ENCODE results near the gene NAPA. TPM values are rescaled to one million over a fixed set of nuclear protein-coding genes. Genes with fewer than 3 reads are reported as not detected.

NAPA gene
- total RNA-seq (2016; rRNA removed; fragmentation: Illumina TruSeq; extraction: Trizol): 32.6 and 36.5 TPM in 2 replicates
- total RNA-seq (2016; cell fraction: cytosol; rRNA removed; fragmentation: Illumina TruSeq; extraction: Trizol; ENCODE audit: low read depth): 10.7 and 16.6 TPM in 2 replicates
- total RNA-seq (2016; cell fraction: insoluble cytoplasmic fraction; rRNA removed; fragmentation: Illumina TruSeq; extraction: Trizol): 32.5 and 33.2 TPM in 2 replicates
- 17.7 and 25.0 TPM in 2 replicates for total RNA-seq (2016; cell fraction: membrane; rRNA removed; fragmentation: Illumina TruSeq; extraction: Trizol)
- total RNA-seq (2016; cell fraction: nucleus; rRNA removed; fragmentation: Illumina TruSeq; extraction: Trizol): 19.1 and 19.4 TPM in 2 replicates
- polyA plus RNA-seq (2011; rRNA removed): 65.9 and 74.4 TPM in 2 replicates
- polyA plus RNA-seq (2011; cell fraction: cytosol; rRNA removed): 50.7 and 64.2 TPM in 2 replicates
- 64.5 and 68.0 TPM in 2 replicates for polyA plus RNA-seq (2011; cell fraction: nucleus; rRNA removed)
- polyA plus RNA-seq (2012): 39.7 and 50.3 TPM in 2 replicates
- polyA plus RNA-seq (2016; cell fraction: cytosol; fragmentation: Illumina TruSeq; extraction: Trizol; ENCODE audit: low read depth): 18.1 and 25.6 TPM in 2 replicates
- polyA plus RNA-seq (2016; cell fraction: insoluble cytoplasmic fraction; fragmentation: Illumina TruSeq; extraction: Trizol; ENCODE audit: low read depth): 52.2 and 60.3 TPM in 2 replicates
- polyA plus RNA-seq (2016; cell fraction: membrane; fragmentation: Illumina TruSeq; extraction: Trizol; ENCODE audit: low read depth): 32.1 and 34.6 TPM in 2 replicates
- polyA plus RNA-seq (2016; cell fraction: nucleus; fragmentation: Illumina TruSeq; extraction: Trizol; ENCODE audit: insufficient read depth, low read depth): 41.7 and 44.1 TPM in 2 replicates
- polyA minus RNA-seq (2011; rRNA and poly(A)+ RNA removed; ENCODE audit: low replicate concordance): 73.3 and 108 TPM in 2 replicates
- 36.3 and 43.3 TPM in 2 replicates for polyA minus RNA-seq (2011; cell fraction: cytosol; rRNA and poly(A)+ RNA removed)
- 20.6 and 26.2 TPM in 2 replicates for polyA minus RNA-seq (2011; cell fraction: nucleus; rRNA and poly(A)+ RNA removed)
- Bru-seq, nascent RNA: percentile 65 among the genes with signal in this experiment
- BruChase-seq, experiment 1, labeled RNA remaining after a 6-hour chase: percentile 82 among the genes with signal in this experiment
- BruChase-seq, experiment 2, labeled RNA remaining after a 2-hour chase: percentile 78 among the genes with signal in this experiment
- long read RNA-seq, experiment 1, transcript NAPA-205 (9 exons, 1,417 nt): minor isoform, 6 of 117 reads
- long read RNA-seq, experiment 1, transcript NAPA-201 (11 exons, 1,839 nt): major isoform, 88 of 117 reads
- long read RNA-seq, experiment 1, partial matches to known transcripts: 4 of 117 reads
- long read RNA-seq, experiment 1, other reads (novel, unspliced or antisense): 19 of 117 reads
- long read RNA-seq, experiment 2, transcript NAPA-201 (11 exons, 1,839 nt): major isoform, 98 of 153 reads
- long read RNA-seq, experiment 2, transcript NAPA-205 (9 exons, 1,417 nt): minor isoform, 9 of 153 reads
- long read RNA-seq, experiment 2, partial matches to known transcripts: 12 of 153 reads
- long read RNA-seq, experiment 2, other reads (novel, unspliced or antisense): 34 of 153 reads

DNA sequence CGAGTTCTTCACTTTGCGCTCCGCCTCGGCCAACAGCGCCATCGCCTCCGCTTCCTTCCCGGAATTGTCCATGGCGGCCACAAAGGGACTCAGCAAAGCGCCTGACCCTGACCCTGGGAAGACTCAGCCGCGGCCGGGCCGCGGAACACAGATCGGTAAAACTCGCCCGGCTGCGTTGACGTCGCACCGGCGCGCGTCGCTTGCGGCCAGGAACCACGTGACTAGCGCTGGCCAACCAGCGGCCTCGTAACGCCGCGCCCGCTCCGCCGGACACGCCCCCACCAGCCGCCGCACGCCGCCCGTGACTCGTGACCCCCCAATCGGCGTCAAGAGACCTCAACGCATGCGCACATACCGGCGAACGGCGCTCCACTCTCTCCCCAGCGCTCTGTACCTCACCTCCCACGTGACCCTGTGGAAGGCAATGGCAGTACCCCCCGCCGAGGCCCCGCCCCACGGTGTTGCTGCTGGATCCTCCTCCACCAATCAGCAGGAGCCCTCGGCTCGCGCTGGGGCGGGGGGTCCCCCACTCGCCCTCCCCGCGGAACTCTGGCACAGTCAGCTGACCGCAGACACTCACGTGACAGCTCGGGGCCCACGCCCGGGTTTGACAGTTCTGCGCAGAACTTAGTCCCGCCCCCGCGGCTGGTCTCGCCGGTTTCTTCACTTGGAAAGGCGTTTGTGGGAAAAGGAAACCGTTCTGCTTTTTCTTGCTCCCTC, at the start of gene NAPA:
TSS of gene NAPA (minus strand) at position 195 of the 720 bp plus-strand sequence. CDS start at position 72, 123 bp downstream.
- H3K36me3 ChIP-seq (replicated peaks in 1 of 2; ENCODE audit: control insufficient read depth in 1 of 2, insufficient read depth in 2 of 2, low read length in 2 of 2): no peaks in the 10 kb centered on the region
- in situ Hi-C loops (cut with HindIII; ENCODE audit: extremely low pct_ligation_motif_present, low pct_unique_long_range_greater_than_20kb): loop anchor here (5.0 kb wide), 2 partner anchors 78 to 182 kb away; no protein-coding TSS in a partner anchor
- H3K9ac ChIP-seq (ENCODE audit: insufficient read depth, low read depth, low read length): peak within 1 kb of the TSS; percentile 92
- peak within 1 kb of the TSS; percentile 87 for H3K27ac ChIP-seq (ENCODE audit: extremely low read length, insufficient read depth, low read length)
- no peaks in the 10 kb centered on the region for H3K9me3 ChIP-seq (ENCODE audit: low read length)
- H2AFZ ChIP-seq (ENCODE audit: low read length): no peak within 1 kb of the TSS
- peaks cover 40% of the 10 kb centered on the region for H3K4me1 ChIP-seq (ENCODE audit: insufficient read depth, low read length)
- peak within 1 kb of the TSS; percentile 93 to 99 (median 98) for H3K4me3 ChIP-seq (replicated peaks in 1 of 3; ENCODE audit: insufficient read depth in 1 of 3, low read depth in 2 of 3, low read length in 3 of 3)
- peak; percentile 99 for DNase-seq (ENCODE audit: low spot score)
- H3K27me3 ChIP-seq (ENCODE audit: control insufficient read depth in 1 of 2, insufficient read depth in 2 of 2, low read length in 2 of 2): no peaks in the 10 kb centered on the region; a peak in 1 of 5 replicates
- peak; percentile 87 for ATAC-seq
- ChIA-PET CTCF (ENCODE audit: low intra/inter-chr PET ratio, low total read pairs) (interaction anchor here (1.9 kb wide), 1 partner anchor 78 kb away, joined by 14 read pairs; no protein-coding TSS in a partner anchor), POLR2A (interaction anchor here (1.0 to 2.4 kb wide), 5 partner anchors 30 to 377 kb away, joined by 3 to 6 read pairs (median 4); partner anchors contain the start of gene KPTN)
- FAIRE-seq: peak; percentile 97
- WGBS (ENCODE audit: low lambda C conversion rate): 2% methylated on average over 20 of the region's 78 CpGs
- peak within 1 kb of the TSS; percentile 90 for H3K4me2 ChIP-seq (ENCODE audit: low read depth, low read length)
- H4K20me1 ChIP-seq (ENCODE audit: insufficient read depth, low read length): no peaks in the 10 kb centered on the region
- peaks cover 42% of the 10 kb centered on the region for H3K79me2 ChIP-seq (ENCODE audit: insufficient read depth, low read length)
- BruUV-seq (replicated peaks): no TSS peak
- intact Hi-C loops (cut with micrococcal nuclease; ENCODE audit: unreplicated experiment): loop anchor here (1.0 to 5.0 kb wide), 2 partner anchors 79 to 92 kb away; partner anchors contain the start of gene BICRA
- no peak; the same call in 1 of the 2 replicates for TF ChIP-seq ZNF589 (CRISPR knock-in tag; conservative IDR thresholded peaks at IDR 0.05)
- TF ChIP-seq NAIF1 (CRISPR knock-in tag; IDR thresholded peaks at IDR 0.05; ENCODE audit: borderline replicate concordance): peak; percentile 97
- no peak for TF ChIP-seq RORA (CRISPR knock-in tag; IDR thresholded peaks at IDR 0.05)
- peak; percentile 89 for TF ChIP-seq MAX (IDR thresholded peaks at IDR 0.05)
- TF ChIP-seq HDAC1 (CRISPR knock-in tag; IDR thresholded peaks at IDR 0.05): peak; percentile 96
- no peak for TF ChIP-seq ZHX1 (CRISPR knock-in tag; IDR thresholded peaks at IDR 0.05; ENCODE audit: low read depth)
- TF ChIP-seq, protein P1, sequence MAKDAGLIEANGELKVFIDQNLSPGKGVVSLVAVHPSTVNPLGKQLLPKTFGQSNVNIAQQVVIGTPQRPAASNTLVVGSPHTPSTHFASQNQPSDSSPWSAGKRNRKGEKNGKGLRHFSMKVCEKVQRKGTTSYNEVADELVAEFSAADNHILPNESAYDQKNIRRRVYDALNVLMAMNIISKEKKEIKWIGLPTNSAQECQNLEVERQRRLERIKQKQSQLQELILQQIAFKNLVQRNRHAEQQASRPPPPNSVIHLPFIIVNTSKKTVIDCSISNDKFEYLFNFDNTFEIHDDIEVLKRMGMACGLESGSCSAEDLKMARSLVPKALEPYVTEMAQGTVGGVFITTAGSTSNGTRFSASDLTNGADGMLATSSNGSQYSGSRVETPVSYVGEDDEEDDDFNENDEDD (CRISPR knock-in tag; IDR thresholded peaks at IDR 0.05; ENCODE audit: borderline replicate concordance): no peak
- TF ChIP-seq, protein P2, sequence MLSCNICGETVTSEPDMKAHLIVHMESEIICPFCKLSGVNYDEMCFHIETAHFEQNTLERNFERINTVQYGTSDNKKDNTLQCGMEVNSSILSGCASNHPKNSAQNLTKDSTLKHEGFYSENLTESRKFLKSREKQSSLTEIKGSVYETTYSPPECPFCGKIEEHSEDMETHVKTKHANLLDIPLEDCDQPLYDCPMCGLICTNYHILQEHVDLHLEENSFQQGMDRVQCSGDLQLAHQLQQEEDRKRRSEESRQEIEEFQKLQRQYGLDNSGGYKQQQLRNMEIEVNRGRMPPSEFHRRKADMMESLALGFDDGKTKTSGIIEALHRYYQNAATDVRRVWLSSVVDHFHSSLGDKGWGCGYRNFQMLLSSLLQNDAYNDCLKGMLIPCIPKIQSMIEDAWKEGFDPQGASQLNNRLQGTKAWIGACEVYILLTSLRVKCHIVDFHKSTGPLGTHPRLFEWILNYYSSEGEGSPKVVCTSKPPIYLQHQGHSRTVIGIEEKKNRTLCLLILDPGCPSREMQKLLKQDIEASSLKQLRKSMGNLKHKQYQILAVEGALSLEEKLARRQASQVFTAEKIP (CRISPR knock-in tag; IDR thresholded peaks at IDR 0.05; ENCODE audit: borderline replicate concordance): no peak
- TF ChIP-seq ZNF343 (CRISPR knock-in tag; IDR thresholded peaks at IDR 0.05): no peak; the same call in 1 of the 2 replicates
- TF ChIP-seq ZSCAN30 (CRISPR knock-in tag; IDR thresholded peaks at IDR 0.05): no peak
